GM10847 (cell line): ENCODE data around the gene HCFC1R1.

Source experiments
- POLR2A ChIP-seq: IDR thresholded peaks from 2 replicates; pipeline ENCODE4 v1.6.1; 2011; ENCODE audit not compliant: insufficient read length; ENCODE audit errors: extremely low read depth

HCFC1R1 gene

DNA sequence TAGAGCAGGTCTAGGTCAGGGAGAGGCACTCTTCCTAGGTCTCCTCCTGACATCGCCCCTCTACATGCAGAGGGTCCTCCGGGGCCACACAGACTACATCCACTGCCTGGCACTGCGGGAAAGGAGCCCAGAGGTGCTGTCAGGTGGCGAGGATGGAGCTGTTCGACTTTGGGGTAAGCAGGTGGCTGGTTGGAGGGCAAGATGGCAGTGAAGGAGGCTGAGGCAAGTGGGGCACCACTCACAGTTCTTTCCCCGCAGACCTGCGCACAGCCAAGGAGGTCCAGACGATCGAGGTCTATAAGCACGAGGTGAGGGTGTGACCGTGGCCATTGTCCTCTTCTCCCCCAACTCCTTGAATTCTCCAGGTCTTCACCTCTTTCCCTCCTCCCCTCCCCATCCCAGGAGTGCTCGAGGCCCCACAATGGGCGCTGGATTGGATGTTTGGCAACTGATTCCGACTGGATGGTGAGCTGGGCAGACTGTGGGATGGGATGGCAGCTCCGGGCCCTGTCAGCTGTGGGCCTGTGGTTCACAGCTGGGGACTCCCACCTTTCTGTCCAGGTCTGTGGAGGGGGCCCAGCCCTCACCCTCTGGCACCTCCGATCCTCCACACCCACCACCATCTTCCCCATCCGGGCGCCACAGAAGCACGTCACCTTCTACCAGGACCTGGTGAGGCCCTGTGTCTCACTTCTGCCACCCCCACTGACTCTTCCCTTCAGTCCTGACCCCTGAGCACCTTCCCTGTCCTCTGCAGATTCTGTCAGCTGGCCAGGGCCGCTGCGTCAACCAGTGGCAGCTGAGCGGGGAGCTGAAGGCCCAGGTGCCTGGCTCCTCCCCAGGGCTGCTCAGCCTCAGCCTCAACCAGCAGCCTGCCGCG is 3.1 kb upstream of the HCFC1R1 start:
- TF ChIP-seq POLR2A: no peak

DNA sequence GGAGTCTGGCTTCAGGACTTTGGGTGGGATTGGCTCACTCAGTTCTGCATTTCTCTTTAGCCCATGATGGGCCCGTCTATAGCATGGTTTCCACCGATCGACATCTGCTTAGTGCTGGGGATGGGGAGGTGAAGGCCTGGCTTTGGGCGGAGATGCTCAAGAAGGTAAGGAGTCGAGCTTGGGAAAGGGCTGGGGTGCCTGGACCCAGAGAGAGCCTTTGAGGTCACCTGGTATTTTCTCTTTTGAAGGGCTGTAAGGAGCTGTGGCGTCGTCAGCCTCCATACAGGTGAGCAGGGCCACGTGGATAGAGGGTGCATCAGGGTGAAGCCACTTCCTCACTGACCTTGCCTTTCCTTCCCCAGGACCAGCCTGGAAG is 2.2 kb upstream of the HCFC1R1 start:
- no peak for TF ChIP-seq POLR2A

DNA sequence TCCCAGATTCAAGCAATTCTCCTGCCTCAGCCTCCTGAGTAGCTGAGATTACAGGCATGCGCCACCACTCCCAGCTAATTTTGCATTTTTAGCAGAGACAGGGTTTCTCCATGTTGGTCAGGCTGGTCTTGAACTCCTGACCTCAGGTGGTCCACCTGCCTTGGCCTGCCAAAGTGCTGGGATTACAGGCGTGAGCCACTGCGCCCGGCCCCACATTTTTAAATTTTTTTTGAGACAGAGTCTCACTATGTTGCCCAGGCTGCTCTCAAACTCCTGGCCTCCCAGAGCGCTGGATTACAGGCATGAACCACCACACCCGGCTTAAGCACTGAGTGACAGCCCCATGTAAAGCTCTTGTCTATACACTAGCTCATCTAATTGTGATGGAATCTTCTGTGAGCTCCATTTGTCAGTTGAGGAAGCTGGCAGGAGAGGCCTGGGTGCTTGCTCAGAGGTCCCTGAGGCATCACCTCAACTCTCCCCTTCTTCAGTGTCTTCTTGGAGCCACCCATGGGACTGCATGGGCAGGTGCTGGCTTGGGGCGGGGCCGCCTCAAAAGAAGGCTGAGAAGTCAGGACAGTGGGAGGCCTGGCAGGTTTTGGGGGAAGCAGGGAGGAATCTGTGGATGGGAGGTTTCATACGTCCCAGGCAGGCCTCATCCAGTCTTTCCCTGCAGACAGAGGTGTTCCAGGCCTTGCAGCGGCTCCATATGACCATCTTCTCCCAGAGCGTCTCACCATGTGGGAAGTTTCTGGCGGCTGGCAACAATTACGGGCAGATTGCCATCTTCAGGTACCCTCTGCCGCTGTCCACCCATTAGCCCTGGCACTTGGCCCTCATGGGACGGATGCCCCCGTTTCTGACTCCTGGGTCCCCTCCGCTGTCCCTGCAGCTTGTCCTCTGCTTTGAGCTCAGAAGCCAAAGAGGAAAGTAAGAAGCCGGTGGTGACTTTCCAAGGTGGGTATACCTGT is 1.6 kb upstream of the HCFC1R1 start:
- no peak for TF ChIP-seq POLR2A

DNA sequence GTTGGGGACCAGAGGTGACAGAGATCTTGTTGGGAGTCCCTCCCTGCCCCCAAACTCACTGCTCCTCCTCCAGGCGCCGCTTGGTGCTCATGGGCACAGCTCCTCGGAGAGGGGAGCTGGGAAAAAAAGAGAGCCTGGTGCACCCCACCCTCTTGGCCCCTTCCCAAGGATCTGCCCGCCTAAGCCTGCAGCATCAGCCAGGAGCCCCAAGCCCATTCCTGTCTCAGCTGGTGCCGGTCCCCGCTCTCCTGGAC is 400 bp downstream of the HCFC1R1 start:
- no peak for TF ChIP-seq POLR2A

DNA sequence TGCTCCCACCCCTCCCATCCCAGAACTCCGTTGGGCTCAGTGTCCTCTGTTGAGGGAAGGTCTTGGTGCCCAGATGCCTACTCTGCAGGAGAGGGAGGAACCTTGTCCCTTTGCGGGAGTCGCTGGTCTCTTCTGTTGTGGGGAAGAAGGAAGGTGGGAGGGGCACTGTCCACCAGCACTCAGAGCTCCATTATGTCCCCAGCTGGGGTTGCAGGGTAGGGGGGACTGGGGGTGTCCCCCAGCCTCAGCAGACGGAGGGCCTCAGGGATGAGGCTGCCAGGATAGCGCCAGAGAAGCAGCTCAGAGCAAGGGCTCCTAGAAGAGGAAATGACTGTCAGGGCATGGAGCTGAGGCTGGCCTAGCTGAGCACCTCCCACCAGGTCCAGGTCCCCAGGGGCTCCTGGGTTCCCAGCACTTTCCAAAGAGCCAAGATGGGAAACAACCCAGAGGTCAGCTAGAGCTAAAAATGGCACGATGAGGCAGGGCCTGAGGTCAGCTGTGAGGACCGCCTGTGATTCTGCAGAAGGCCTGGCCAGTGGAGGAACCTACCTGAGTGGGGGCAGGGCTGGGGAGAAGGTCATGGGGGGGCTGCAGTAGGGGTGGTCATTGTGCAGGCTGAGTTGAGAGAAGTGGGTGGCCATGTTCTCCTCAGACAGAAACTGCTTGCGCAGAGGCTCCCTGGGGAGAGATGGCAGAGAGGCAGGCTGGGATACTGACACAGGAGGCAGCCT is 893 bp downstream of the HCFC1R1 start:
- no peak for TF ChIP-seq POLR2A

DNA sequence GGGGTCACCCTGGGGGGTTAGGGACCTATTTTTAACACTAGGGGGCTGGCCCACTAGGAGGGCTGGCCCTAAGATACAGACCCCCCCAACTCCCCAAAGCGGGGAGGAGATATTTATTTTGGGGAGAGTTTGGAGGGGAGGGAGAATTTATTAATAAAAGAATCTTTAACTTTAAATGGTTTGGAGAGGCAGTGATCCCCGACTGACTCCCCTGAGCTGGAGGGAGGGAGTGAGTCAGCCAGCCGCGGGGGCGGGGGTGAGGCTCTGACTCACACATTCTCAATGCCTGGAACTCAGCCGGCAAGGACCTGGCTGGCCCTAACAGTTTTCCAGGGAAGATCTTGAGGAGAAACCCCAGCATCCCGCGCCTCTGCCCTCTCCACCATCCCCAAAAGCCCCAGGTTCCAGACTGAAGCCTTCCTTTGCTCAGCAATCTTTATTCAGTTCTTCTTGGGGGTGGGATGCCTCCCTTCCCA is 1.5 kb downstream of the HCFC1R1 start:
- no peak for TF ChIP-seq POLR2A

DNA sequence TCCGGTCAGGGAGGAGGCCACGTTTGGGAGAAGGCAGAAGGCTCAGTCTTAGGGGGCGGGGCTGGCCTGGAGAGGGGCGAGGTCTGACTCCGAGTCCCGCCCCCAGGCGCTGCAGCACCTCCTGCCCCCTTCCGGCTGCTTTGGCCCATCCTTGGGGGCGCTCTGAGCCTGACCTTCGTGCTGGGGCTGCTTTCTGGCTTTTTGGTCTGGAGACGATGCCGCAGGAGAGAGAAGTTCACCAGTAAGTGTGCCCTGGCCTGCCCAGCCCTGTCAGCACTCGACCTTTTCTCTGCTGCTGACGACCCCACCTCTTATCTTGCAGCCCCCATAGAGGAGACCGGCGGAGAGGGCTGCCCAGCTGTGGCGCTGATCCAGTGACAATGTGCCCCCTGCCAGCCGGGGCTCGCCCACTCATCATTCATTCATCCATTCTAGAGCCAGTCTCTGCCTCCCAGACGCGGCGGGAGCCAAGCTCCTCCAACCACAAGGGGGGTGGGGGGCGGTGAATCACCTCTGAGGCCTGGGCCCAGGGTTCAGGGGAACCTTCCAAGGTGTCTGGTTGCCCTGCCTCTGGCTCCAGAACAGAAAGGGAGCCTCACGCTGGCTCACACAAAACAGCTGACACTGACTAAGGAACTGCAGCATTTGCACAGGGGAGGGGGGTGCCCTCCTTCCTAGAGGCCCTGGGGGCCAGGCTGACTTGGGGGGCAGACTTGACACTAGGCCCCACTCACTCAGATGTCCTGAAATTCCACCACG is 2.1 kb downstream of the HCFC1R1 start:
- TF ChIP-seq POLR2A: no peak

DNA sequence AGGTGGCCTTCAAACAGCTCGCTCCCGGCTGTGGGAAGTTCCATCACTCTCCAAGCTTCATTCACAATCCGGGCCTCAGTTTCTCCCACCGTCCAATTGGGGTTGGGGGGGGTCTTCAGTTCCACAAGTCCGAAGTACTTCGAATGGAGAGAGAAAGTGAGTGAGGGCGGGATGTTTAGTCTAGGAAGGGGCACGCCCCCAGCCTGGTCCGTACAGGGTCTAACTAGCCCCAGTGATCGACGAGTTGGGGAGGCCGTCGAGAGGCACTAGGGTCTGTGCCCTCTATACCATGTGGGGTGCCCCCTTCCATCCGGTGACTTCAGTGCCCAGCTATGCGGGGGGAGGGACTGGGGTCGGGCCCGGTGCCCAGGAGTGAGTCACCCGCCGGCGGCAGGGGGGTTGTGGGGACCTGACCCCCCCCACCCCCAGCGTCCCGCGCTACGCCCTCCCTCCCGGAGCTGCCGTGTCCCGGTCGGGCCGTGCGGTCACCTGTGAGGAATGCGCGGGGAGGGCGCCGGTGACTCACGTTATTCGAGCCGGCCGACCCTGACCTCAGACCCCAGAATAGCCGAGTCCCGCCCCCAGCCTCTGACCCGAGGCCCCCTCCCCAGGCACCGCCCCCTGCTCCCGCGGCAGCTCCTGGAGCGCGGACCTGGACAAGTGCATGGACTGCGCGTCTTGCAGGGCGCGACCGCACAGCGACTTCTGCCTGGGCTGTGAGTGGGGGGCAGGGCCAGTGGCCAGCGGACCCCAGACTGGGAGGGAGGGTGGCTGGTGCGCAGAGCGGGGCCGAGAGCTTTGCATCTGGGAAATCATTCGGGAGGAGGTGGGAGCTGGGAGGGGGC is 2.9 kb downstream of the HCFC1R1 start:
- no peak for TF ChIP-seq POLR2A

DNA sequence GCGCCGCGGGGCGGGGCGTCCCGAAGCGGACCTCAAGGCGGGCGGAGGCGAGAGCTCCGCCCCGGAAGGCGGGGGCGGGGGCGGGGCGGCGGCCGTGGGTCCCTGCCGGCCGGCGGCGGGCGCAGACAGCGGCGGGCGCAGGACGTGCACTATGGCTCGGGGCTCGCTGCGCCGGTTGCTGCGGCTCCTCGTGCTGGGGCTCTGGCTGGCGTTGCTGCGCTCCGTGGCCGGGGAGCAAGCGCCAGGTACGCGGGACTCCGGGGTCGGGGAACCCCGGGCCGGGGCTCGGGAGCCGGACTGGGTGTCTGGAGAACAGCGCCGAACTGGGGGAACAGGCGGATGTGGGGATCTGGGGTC is 3.5 kb downstream of the HCFC1R1 start, which contains the start of gene TNFRSF12A:
Gene TNFRSF12A, plus strand, starts transcription at position 122 of the 357 bp plus-strand sequence. Its CDS starts 30 bp downstream, at position 152.
- peak; percentile 71 for TF ChIP-seq POLR2A

DNA sequence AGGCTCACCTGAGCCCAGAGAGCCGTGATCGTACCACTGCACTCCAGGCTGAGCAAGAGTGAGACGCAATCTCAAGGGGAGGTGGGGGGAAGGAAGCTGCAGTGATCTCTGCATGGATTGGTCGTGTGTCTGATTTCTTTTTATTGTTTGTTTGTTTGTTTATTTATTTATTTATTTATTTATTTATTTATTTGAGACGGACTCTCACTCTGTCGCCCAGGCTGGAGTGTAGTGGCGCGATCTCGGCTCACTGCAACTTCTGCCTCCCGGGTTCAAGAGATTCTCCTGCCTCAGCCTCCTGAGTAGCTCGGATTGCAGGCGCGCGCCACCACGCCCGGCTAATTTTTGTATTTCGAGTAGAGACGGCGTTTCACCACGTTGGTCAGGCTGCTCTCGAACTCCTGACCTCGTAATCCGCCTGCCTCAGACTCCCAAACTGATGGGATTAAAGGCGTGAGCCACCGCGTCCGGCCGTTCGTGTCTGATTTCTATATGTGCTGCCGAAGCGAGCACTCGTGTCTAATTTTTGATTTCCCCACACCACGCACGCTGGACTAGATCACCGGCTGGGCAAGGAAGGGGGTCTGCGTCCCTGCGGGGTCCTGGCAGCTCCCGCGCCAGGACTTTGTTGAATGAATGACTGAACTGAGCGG is 4.0 kb downstream of the HCFC1R1 start:
- TF ChIP-seq POLR2A: no peak

DNA sequence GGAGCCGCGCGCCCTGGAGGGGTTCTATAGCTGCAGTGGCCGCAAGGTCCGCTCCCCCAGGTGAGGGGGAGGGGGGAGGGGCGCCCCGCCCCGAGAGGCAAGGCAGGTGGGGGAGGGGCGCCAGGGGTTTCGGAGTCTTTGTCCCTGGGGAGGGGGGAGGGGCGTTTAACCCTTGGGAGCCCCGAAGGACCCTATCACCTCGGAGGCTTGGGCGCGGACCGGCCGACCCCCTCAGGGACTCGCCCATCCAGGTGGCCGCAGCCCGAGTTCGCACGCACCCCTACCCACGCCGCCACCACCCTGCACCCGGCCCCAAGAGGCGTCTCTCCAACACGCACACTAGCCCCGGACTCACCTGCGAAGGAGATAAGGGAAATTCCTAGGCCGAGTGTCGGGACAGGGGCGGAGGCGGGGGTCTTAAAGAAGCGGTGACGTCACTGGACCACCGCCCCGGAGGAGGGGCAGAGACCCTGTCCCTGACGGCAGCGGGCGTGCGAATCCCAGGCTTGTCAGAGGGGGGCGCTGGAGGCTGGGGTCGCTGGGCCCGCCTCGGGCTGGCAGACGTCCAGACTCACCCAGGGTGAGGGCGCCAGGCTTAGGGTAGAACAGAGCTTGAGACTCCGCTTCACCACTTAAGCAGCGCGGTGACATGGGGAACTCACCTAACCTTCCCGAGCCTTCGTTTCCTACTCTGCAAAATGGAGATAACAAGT is 5.8 kb downstream of the HCFC1R1 start, which contains the start of gene CLDN6:
Gene CLDN6, minus strand, starts transcription at position 390 of the 713 bp plus-strand sequence. CDS start 2,162 bp downstream, outside the sequence.
- no peak for TF ChIP-seq POLR2A

DNA sequence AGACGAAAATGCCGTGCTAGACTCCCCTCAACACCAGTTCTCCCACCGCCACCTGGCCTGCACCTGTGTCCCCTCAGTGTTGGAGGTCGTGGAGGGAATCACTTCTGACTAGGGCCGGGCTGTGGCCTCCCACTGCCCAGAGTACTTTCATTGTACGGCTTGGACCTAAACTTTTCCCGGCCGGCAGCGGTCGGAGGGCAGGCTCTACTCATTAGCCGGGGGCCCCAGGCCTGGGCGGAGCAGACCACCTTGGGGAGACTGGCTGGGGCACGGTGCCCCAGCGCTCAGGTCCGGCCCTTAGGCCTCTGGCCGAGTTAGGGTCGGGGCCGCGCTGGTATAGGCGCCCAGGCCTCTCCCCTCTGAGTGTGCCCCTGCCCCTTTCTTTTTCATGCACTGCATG is 6.4 kb downstream of the HCFC1R1 start:
- no peak for TF ChIP-seq POLR2A
